ENCODE data around the gene LPP. TPM values are rescaled to one million over a fixed set of nuclear protein-coding genes. Genes with fewer than 3 reads are reported as not detected.
A peak's percentile ranks its signal among the peaks of the same experiment; 100 is the strongest.

LPP gene
- total and polyA plus RNA-seq, 4 donors, result 11.1 to 219 (median 66.5) TPM

- Histone ChIP-seq H3K27ac (ENCODE audit: low read depth in 1 of 2, low read length in 1 of 2) (peak overlapping the region in 1 of 2 donors; percentile 92), H3K27me3 (ENCODE audit: control insufficient read depth in 3 of 3, insufficient read depth in 3 of 3, low read length in 2 of 3) (no peaks in the 10 kb centered on the region), H3K4me1 (ENCODE audit: control insufficient read depth in 5 of 5, insufficient read depth in 5 of 5, low read length in 5 of 5) (peaks cover 0 to 20% (median 4%) of the 10 kb centered on the region in 5 donors), H3K4me3 (no peak overlapping the region), H3K9ac (ENCODE audit: insufficient read depth in 1 of 2, low read length in 2 of 2) (no peak overlapping the region), H3K9me3 (ENCODE audit: control insufficient read depth in 4 of 4, insufficient read depth in 3 of 4, low read length in 3 of 4) (no peaks in the 10 kb centered on the region), H3K36me3 (ENCODE audit: control insufficient read depth in 4 of 4, insufficient read depth in 4 of 4, low read length in 4 of 4) (peaks cover 0 to 4% (median 1%) of the 10 kb centered on the region in 4 donors)
- no peak for ATAC-seq (ENCODE audit: insufficient read depth, low FRiP score)
- 90 to 93% methylated on average over 7 of the region's 7 CpGs for WGBS, 2 donors
- DNase-seq, result no peak
- no peak for TF ChIP-seq CTCF (IDR thresholded peaks at IDR 0.05; ENCODE audit: control extremely low read depth, extremely low read depth)
These were observed 86.4 kb downstream of the LPP start for GRCh38 chr3:188240189-188240981.

GRCh38 chr3:188241072-188241471 lies 87.1 kb downstream of the LPP start:
- no peak for TF ChIP-seq CTCF (IDR thresholded peaks at IDR 0.05; ENCODE audit: control extremely low read depth, extremely low read depth)
- peak; percentile 24 to 52 (median 41) for DNase-seq
- 81 to 89% methylated on average over 7 of the region's 7 CpGs for WGBS, 2 donors
- Histone ChIP-seq H3K27me3 (ENCODE audit: control insufficient read depth in 3 of 3, insufficient read depth in 3 of 3, low read length in 2 of 3) (no peaks in the 10 kb centered on the region), H3K27ac (ENCODE audit: low read depth in 1 of 2, low read length in 1 of 2) (peak overlapping the region in 1 of 2 donors; percentile 92), H3K36me3 (ENCODE audit: control insufficient read depth in 4 of 4, insufficient read depth in 4 of 4, low read length in 4 of 4) (peaks cover 0 to 4% (median 1%) of the 10 kb centered on the region in 4 donors), H3K9ac (ENCODE audit: insufficient read depth in 1 of 2, low read length in 2 of 2) (no peak overlapping the region), H3K4me1 (ENCODE audit: control insufficient read depth in 5 of 5, insufficient read depth in 5 of 5, low read length in 5 of 5) (peaks cover 0 to 20% (median 4%) of the 10 kb centered on the region in 5 donors), H3K4me3 (no peak overlapping the region), H3K9me3 (ENCODE audit: control insufficient read depth in 4 of 4, insufficient read depth in 3 of 4, low read length in 3 of 4) (no peaks in the 10 kb centered on the region)
- no peak for ATAC-seq (ENCODE audit: insufficient read depth, low FRiP score)

GRCh38 chr3:188241883-188242282 lies 87.9 kb downstream of the LPP start:
- WGBS, 2 donors, result 92 to 93% methylated on average over 3 of the region's 3 CpGs
- H3K27ac ChIP-seq (ENCODE audit: low read depth in 1 of 2, low read length in 1 of 2), result peak overlapping the region in 1 of 2 donors; percentile 93

More at GRCh38 chr3:188241883-188242282, 87.9 kb downstream of the LPP start:
- peaks cover 0 to 4% (median 1%) of the 10 kb centered on the region in 4 donors for H3K36me3 ChIP-seq (ENCODE audit: control insufficient read depth in 4 of 4, insufficient read depth in 4 of 4, low read length in 4 of 4)
- H3K9me3 ChIP-seq (ENCODE audit: control insufficient read depth in 4 of 4, insufficient read depth in 3 of 4, low read length in 3 of 4), result no peaks in the 10 kb centered on the region
- H3K4me3 ChIP-seq, result no peak overlapping the region
- H3K9ac ChIP-seq (ENCODE audit: insufficient read depth in 1 of 2, low read length in 2 of 2), result no peak overlapping the region
- peaks cover 0 to 22% (median 4%) of the 10 kb centered on the region in 5 donors for H3K4me1 ChIP-seq (ENCODE audit: control insufficient read depth in 5 of 5, insufficient read depth in 5 of 5, low read length in 5 of 5)
- no peak for TF ChIP-seq CTCF (IDR thresholded peaks at IDR 0.05; ENCODE audit: control extremely low read depth, extremely low read depth)
- ATAC-seq (ENCODE audit: insufficient read depth, low FRiP score) (no peak), DNase-seq (no peak)
- H3K27me3 ChIP-seq (ENCODE audit: control insufficient read depth in 3 of 3, insufficient read depth in 3 of 3, low read length in 2 of 3), result no peaks in the 10 kb centered on the region
